ENCODE measurements around the gene MGAT4A.
"Not testable (repeated sequence)": the region's sequence is repeated elsewhere in the genome, so short reads cannot be mapped to it uniquely, and the experiment has no call there.

Gene MGAT4A

DNA sequence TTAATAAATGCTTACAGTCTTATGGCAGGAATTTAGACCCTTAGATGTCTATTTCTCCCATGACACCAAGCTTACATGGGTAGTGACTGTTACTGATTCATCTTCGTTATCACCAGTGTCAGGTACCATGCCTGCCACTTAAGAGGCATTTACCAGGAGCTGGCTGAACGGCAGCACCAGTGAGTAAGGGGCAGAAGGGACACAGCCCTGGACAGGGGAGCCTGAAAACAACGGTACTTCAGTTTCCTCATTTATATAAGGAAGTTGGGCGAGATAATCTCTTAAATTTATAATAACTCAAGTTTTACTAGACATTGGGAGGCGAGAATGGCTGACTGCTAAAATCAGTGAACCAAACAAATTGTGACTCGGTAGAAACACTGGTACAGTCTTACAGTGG, 123.8 kb downstream of the MGAT4A start:
- no peak for DNase-seq (ENCODE audit: low spot score)

DNA sequence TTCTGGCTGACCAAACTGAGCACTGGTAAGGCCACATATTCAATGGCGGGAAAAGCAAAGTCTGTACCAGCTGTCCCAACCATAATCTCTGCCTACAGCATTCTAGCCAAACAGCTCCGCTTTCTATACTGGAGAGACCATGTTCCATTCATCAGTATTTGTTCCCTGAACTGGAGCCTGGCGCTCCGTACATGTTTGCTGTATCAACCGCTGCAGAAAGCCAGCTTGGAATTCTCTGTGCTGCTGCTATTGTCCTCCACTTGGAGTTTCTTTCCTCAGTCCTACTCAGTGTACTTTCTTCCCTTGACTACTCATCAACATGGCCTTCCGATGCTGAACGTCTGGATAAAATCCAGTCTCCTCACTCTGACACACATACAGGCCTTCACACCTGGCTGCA, 124.5 kb downstream of the MGAT4A start:
- DNase-seq (ENCODE audit: low spot score) = no peak

DNA sequence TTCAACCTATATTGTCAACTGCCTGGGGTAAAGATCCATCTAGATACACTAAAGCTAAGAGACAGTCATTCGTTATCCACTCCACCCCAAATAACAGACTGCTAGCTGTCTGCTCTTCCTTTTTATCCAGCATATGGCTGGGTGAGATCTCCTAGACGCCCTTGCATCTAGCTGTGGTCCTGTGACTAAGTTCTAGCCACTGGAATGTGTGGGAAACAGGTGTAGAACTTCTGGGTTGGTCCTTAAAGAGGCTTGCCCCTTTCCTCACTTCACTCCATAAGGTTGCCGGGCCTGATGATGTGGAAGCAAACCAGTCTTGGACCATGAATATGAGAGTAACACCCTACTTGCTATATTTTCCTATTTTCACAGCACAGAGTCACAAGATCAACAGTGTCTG, 125.9 kb downstream of the MGAT4A start:
- no peak for DNase-seq (ENCODE audit: low spot score)

DNA sequence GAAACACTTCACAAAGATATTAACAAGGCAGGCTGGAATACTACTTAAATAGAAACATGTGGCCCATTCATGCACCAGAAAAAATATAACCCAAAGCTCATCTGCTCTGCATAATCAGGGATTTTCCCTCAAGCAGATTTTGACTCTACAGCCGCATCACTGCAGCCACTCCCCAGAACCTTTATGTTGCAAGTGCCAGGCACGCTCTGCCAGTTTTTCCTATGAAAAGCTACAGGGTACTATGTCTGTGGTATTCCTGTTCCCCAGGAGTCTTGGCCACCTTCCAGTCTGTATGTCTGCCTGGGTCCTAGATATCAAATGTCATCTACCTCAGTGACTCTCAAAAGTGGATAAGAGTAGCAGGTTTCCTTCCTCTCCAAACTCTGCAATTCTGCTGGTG, 126.4 kb downstream of the MGAT4A start:
- DNase-seq (ENCODE audit: low spot score) = no peak

DNA sequence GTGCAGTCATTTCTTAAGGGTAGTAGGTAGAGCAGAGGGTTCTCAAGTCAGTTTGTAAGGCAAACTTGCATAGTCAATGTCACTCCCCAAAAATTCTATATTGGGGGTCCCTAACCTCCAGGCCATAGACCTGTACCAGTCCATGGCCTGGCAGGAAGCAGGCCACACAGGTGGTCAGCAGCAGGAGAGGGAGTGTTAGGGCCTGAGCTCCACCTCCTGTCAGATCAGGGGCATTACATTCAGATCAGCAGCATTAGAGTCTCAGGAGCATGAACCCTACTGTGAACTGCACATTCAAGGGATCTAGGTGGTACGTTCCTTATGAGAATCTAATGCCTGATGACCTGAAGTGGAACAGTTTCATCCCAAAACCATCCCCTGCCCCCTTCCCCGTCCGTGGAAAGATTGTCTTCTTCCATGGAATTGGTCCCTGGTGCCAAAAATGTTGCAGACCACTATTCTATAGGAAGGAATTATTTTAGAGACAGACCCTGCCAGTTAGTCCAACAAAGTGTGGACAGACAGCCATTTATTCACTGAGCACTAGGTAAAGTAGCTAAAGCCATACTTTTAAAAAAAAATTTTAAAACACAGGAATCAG, 129.3 kb downstream of the MGAT4A start:
- DNase-seq (ENCODE audit: low spot score) = peak; percentile 73

DNA sequence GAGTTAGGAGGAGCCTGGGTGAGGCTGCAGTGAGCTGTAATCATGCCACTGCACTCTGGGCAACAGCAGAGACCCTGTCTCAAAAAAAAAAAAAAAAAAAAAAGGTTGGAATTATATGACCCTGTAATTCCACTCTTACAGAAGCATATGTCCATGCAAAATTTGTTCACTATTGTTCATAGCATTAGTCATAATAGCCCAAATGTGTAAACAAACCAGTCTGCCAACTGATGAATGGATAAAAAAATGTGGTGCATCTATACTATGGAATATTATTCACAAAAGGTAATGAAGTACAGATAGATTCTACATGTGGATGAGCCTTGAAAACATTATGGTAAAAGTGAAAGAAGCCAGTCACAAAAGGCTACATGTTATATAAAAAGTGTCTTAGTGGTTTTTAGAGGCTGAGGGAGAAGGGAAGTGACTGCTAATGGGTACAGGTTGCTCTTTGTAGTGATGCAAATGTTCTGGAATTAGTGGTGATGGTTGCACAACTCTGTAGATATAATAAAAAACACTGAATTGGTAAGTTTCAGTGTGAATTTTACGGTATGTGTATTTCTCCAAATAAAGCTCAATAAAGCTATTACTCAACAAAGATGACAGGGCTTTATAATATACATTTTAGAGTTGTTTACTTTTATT, 132.0 kb downstream of the MGAT4A start:
- no peak for DNase-seq (ENCODE audit: low spot score)

DNA sequence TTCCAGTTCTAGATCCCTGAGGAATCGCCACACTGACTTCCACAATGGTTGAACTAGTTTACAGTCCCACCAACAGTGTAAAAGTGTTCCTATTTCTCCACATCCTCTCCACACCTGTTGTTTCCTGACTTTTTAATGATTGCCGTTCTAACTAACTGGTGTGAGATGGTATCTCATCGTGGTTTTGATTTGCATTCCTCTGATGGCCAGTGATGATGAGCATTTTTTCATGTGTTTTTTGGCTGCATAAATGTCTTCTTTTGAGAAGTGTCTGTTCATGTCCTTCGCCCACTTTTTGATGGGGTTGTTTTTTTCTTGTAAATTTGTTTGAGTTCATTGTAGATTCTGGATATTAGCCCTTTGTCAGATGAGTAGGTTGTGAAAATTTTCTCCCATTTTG, 136.3 kb downstream of the MGAT4A start:
- DNase-seq (ENCODE audit: low spot score) = not testable (repeated sequence)

DNA sequence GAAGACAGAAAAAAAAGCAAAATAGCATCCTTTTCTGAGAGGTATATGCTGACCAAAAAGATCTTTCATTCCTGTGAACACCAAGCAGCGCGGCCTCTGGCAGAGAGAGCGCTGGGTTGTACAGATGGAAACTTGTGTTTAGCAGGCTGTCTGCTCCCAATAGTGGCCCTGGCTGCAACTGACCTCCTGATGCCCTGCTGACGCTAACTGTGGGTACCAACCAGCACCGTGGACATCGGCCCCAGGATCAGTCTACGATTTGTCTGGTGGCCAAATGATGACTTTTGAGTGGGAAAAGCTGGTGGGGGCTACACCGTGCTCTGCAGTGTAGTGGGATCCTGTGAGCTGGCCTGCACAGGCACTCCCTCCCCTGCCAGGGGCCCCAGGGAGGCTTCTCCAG, 138.4 kb downstream of the MGAT4A start:
- no peak for DNase-seq (ENCODE audit: low spot score)

DNA sequence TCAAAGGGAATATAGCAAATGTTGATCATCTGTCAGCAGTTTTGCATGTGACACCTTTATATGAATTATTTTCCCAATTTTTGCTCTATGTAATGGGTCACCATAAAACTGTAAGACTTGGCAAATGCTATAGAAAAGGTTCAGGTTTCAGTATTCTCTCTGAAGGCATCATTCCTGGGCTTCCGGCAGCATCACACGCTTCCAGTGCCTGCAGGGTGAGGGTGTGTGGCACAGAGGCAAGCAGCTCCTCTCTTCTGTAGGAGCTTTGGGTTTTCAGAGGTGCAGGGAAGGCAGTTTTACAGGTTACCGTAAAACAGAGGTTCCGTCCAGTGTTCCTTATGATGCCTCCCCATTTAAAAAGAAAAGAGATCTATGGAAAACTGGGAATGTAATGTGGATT, 141.4 kb downstream of the MGAT4A start:
- DNase-seq (ENCODE audit: low spot score) = no peak

DNA sequence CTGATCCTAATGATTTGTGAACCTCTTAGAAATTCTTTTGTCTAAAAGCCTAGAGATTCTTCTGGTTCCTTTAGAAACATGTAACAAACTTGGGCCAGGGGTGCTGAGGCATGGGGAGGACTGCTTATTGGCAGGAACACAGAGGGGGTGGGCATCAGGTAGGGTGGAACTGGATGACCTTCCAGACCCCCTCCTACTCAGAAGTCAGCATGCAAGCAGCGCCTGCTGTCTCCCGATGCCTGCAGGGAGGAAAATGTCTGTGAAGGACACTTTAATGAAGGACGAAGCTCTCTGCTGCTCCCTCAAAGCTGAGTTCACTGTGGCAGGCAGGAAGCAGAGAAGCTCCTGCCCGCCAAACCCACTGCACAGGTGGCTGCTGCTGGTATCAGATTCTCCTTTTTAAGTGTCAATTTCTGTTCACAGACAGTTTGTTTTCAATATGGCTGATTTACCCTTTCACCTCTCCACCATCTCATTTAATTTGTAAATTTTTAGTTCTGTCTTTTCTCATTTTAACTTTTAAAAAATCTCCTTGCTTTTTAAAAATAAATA, 142.0 kb downstream of the MGAT4A start:
- DNase-seq (ENCODE audit: low spot score) = no peak

DNA sequence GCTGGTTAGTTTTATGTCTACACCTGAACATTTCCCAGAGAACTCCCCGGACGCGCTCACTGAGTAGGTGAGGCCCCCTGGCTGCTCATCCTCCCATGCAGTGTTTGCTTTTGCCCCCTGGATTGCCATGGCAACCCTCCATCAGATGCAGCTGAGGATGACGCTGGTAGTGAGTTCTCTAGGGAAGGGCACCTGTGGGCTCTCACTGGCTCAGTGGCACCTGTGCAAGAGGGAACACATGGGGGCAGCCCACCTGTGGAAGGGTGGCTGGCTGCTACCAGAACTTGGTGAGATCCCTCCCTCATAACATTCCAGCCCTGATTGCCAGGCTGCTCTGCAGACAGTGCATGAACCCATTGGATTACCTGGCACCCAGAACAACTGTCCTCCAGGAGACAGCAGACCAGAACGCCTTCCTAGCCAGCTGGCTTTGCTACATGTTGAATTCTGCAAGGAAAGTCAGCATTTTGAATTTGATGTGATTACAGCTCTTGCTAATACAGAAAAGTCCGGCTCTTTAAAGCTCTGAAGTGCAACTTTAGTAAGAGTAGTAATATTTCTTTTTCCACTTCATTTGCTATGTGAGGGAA, 144.3 kb downstream of the MGAT4A start:
- no peak for DNase-seq (ENCODE audit: low spot score)

DNA sequence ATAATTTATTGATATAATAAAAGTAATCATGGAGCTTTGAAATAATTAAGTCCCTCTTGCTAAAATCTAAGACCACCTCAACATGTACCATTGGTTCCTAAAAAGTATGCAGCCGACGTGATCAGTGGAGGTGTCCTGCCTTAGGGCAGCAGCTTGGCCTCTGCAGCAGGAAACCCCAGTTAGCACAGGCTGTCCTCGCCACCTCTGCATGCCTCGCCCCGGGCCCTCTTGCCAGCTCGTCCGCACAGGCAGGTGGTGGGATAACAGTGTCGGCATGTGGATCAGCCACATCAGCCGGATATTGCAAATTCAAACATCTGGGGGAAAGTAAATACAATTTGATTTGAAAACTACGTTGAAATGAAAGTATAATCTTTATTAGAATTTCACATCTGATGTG, 145.5 kb downstream of the MGAT4A start:
- no peak for DNase-seq (ENCODE audit: low spot score)

DNA sequence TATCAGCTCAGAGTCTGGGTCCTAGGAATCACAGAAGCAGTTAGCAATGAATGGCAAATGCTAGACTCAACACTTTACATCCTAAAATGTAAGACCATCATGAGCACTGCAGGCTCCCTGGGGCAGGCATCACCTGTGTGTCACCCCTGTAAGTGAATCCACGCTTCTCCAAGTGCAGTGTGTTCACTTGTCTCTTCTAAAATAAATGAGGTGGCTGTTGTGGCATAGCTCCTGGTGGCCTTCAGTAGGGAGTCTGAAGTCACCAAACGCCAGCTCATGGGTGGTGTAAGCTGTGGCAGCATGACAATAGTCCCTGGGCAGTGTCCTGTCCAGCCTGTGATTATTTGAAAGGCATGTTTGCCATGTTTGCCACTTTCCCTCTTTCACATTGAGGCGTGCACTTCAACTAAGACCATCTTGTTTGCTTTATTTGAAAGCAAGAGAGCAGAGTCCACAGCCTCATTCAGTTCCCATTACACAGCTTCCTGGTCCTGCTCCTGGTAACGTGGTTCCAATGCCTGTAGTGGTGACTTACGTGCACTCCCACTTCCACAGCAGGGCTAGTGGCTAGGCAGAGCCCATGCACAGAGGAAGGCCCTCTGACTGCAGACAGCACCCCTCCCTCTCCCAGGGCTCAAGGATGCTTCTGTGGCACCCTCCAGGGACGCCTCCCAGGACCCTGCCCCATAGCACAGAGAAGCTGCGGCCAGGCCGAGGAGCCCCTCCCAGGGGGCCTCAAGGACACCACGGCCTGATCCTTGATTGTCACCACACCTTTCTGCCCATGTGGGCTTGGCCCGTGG, 146.9 kb downstream of the MGAT4A start:
- DNase-seq (ENCODE audit: low spot score) = peak; percentile 64

DNA sequence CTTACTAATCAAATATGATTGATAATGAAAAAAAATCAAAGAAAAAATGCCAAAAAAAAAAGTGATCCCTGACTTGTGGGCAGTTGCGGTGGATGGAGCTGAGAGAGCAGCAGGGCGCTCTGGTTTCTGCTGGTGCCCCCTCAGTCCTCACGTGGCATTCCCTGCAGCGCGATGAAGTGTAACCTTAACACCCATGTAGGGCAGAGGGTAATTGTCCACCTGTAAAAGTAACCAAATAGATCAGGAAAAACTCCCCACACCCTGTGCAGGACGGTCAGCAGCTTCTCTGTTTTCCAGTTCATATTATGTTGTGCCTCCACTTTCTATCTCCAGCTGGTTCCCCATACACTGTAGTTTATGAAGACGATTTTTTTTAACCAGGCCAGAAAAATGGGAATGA, 147.7 kb downstream of the MGAT4A start:
- DNase-seq (ENCODE audit: low spot score) = no peak

DNA sequence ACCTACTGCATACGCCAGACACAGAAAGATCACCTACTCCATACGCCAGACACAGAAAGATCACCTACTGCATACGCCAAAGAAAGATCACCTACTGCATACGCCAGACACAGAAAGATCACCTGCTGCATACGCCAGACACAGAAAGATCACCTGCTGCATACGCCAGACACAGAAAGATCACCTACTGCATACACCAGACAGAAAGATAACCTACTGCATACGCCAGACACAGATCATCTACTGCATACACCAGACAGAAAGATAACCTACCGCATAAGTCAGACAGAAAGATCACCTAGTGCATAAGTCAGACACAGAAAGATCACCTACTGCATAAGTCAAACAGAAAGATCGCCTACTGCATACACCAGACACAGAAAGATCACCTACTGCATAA, 148.4 kb downstream of the MGAT4A start:
- no peak for DNase-seq (ENCODE audit: low spot score)

DNA sequence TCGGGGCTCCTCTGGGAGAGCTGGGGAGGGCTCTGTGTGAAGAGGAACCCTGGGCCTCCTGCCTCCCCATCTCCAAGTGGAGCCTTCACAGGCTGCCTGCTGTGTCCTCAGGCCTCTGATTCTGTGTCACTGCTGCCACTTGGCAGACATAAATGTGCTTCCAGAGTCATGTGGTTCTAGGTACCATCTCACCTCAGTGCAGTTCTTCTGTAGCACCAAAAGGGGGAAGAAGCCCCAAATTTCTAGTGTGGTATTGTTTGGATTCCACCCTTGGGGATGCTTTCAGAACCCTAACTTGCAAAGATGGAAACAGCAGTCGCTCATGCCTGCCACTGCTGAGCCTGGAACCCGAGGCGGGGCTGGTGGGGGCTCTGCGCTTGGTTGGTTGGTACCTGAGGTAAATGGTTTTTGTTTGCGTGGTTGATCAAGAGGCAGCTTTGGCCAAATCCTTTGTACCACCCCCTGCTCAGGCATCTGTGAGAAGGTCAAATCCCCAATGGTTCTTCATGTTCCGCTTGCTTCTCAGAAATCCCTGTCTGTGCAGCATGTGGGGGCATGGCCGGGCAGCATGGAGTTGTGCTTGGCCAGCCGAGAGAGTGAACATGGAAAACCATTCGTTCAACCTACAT, 150.2 kb downstream of the MGAT4A start:
- DNase-seq (ENCODE audit: low spot score) = no peak

DNA sequence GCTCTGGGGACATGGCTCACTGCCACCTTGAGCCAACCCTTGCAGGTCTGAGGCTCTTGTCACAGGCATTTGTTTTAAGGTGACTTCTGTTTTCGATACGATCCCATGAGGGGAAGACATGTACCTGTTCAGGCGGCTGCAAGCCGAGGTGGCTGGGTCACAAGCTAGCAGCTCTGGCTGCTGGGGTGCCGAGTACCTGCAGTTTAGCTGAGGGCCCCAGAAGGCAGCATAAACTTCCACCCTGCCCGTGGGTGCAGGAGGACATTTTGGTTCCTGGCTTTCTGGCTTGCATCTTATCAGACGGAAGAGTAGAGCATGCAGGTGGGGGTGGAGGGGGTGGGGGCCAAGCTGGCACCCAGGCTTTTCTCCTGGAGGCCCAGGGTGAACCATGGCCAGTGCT, 151.0 kb downstream of the MGAT4A start:
- DNase-seq (ENCODE audit: low spot score) = no peak

DNA sequence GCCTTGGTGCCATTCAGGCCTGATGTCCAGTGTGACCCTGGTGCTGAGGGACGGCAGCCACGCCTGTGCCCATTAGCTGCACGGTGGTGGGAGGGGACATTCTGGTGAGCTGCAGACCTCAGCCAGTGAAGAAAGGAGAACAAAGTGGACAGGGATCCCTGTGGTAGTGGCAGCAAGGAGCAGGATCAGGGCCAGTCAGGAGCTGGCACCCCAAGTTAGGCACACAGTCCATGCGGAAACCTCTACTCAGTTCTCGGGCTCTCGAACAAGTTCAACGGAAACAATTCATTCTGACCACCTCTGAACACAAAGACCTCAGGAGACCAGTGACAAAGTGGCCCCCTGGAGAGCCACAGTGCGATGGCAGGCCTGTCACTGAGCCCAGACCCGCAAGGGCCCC, 152.7 kb downstream of the MGAT4A start:
- DNase-seq (ENCODE audit: low spot score) = no peak

DNA sequence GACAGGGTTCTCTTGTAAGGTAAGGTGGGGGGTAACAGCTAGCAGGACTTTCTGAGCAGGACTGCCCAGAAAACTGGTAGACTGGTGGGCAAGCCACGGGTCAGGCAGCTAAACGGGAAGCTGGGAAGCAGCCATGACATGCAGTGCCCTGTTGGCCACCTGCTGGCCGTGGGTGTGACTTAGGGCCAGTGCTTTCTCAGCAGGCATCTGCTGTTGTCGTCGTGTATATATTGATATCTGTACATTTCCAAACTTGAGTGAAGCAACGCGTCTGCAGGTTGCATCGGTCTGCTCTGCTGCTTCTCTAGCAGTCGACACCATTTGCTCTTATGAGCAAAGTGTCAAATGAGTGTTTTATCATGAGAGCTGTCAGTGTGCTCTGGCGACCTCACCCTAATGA, 153.6 kb downstream of the MGAT4A start:
- no peak for DNase-seq (ENCODE audit: low spot score)

DNA sequence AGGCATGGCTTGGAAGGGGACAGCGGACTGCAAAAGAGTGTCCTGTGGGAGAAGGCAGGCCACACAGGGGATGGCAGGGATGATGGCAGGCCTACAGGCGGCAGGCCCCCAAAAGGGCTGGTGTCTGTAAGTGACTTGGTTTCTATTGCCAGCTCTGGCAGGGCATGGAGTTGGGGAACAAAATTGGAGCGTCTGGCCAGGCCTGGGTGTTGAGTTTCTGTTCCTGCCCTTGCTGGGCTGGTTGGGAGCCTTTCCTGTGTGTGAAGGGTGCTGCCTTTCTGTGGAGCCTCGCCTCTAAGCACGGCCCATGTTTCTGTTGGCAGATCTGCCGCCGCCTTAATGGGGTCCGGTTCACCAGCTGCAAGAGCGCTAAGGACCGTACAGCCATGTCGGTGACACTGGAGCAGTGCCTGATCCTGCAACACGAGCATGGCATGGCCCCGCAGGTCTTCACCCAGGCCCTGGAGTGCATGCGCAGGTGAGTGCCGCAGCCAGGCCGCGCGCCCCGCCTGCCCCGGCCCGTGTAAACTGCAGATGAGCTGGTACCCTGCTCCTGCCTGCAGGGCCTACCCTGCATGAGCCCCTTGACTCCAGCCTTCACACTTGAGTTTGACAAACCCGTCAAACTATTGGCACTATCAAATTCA, 154.1 kb downstream of the MGAT4A start:
- no peak for DNase-seq (ENCODE audit: low spot score)

DNA sequence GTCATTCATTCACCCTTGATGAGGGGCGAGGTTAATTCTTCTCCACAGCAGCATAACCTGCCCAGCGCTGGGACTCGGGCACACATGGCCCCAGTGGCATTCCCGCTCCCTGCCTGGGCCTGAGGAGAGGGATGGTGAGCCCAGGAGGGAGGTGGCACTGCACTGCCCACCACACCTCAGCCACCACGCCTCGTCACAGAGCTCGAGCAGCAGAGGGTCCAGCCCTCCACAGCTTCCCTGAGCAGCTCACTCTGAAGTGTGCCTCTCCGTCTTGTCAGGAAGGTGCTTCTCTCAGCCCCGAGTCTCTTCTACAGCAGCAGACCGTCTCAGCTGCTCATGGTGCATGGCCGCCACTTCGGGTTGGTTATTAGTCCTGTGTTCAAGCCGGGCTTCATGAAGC, 157.5 kb downstream of the MGAT4A start:
- DNase-seq (ENCODE audit: low spot score) = no peak

DNA sequence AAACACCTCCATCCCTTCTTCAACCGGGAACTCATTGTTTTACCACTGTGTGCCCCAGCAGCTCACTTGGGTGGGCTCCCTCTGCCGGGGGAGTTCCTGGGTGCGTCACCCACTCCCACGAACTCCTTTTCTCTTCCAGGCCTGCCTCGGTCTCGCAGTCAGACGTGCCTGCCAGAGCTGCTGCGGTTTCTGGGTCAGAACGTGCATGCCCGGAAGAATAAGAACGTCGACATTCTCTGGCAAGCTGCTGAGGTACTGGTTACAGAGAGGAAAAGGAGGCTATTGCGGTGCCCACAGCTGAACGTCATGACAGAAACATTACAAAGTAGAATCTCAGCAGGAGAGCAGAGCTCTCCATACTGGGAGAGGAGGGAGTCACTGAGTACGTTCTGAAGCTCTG, 158.3 kb downstream of the MGAT4A start:
- DNase-seq (ENCODE audit: low spot score) = no peak
